RWPE2 (cell line): Measurements from ENCODE around the gene LOXL4.

ENCODE experiments used
- ATAC-seq: fragments of 200-7000 bp; cut with Tn5 transposase; 3 replicates; pipeline ENCODE4 v1.9.1; 2021; ENCODE audit warnings: low read depth
- DNase-seq: peaks from one replicate; pipeline ENCODE4 v3.0.0-alpha.2; 2020; ENCODE audit warnings: low spot score
- H3K27ac ChIP-seq: fragments of 450-650 bp; 2 replicates; pipeline ENCODE4 v1.5.1; 2017; ENCODE audit warnings: mild to moderate bottlenecking; ENCODE audit not compliant: poor library complexity, severe bottlenecking
- H3K27me3 ChIP-seq: fragments of 250-450 bp; sonication (Bioruptor Pico); 2 replicates; pipeline ENCODE4 v1.5.1; 2021; ENCODE audit warnings: mild to moderate bottlenecking, moderate library complexity; ENCODE audit not compliant: insufficient read depth, poor library complexity, severe bottlenecking
- H3K36me3 ChIP-seq: fragments of 250-450 bp; sonication (Bioruptor Pico); 2 replicates; pipeline ENCODE4 v1.5.1; 2020; ENCODE audit warnings: low read depth, mild to moderate bottlenecking, moderate library complexity
- H3K4me1 ChIP-seq: fragments of 250-450 bp; sonication (Bioruptor Pico); 2 replicates; pipeline ENCODE4 v1.5.1; 2021; ENCODE audit warnings: mild to moderate bottlenecking, moderate library complexity; ENCODE audit not compliant: insufficient read depth, poor library complexity, severe bottlenecking
- H3K4me3 ChIP-seq: fragments of 250-450 bp; sonication (Bioruptor Pico); 2 replicates; pipeline ENCODE4 v1.5.1; 2021; ENCODE audit warnings: mild to moderate bottlenecking, moderate library complexity; ENCODE audit not compliant: severe bottlenecking
- H3K9me3 ChIP-seq: fragments of 250-450 bp; sonication (Bioruptor Pico); 2 replicates; pipeline ENCODE4 v1.5.1; 2021; ENCODE audit warnings: mild to moderate bottlenecking, moderate library complexity; ENCODE audit not compliant: severe bottlenecking
- TF ChIP-seq, protein P1 (sequence below): fragments of 450-650 bp; IDR thresholded peaks from one replicate; pipeline ENCODE4 v1.5.1; 2017; ENCODE audit warnings: mild to moderate bottlenecking, moderate library complexity; ENCODE audit not compliant: poor library complexity, severe bottlenecking

Gene LOXL4

DNA sequence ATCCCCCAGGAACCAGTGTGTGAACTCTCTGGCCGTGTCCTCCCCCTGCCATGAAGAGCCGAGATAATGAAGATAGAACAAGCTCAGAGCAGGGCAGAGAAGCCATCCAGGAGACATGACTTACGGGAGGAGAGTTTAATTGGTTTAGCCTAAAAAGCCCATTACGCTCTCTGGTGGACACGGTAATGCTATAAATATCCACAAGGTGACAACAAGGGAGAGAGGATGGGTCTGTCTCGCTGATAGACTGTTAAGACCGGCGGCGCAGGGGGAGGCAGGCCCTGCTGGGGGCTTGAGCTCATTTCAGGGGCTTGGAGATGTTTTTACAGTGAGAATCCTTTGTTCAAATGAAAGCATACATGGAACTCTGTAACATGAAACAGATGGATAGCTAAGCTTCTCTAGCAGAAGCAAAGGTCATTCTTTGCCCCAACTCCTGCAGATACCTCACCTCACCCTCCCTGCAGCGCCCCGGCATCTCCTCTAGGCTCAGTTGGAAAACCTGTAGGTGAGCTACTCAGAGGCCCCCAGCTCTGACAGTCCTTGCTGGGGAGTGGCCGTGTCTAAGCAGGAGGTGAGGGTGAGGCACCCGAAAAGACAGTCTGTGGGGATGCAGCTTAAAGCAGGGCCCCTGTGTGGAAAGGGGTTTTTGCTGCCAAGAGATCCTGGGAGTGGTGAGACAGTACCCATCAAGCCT is 40.8 kb upstream of the LOXL4 start:
- Histone ChIP-seq H3K27me3 (no peaks in the 10 kb centered on the region), H3K4me3 (no peak overlapping the region), H3K36me3 (no peaks in the 10 kb centered on the region), H3K4me1 (no peaks in the 10 kb centered on the region), H3K9me3 (no peaks in the 10 kb centered on the region), H3K27ac (no peak overlapping the region)
- TF ChIP-seq, protein P1, sequence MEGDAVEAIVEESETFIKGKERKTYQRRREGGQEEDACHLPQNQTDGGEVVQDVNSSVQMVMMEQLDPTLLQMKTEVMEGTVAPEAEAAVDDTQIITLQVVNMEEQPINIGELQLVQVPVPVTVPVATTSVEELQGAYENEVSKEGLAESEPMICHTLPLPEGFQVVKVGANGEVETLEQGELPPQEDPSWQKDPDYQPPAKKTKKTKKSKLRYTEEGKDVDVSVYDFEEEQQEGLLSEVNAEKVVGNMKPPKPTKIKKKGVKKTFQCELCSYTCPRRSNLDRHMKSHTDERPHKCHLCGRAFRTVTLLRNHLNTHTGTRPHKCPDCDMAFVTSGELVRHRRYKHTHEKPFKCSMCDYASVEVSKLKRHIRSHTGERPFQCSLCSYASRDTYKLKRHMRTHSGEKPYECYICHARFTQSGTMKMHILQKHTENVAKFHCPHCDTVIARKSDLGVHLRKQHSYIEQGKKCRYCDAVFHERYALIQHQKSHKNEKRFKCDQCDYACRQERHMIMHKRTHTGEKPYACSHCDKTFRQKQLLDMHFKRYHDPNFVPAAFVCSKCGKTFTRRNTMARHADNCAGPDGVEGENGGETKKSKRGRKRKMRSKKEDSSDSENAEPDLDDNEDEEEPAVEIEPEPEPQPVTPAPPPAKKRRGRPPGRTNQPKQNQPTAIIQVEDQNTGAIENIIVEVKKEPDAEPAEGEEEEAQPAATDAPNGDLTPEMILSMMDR, result no peak
- ATAC-seq (peak; percentile 17; the same call in 1 of the 3 replicates), DNase-seq (no peak)

DNA sequence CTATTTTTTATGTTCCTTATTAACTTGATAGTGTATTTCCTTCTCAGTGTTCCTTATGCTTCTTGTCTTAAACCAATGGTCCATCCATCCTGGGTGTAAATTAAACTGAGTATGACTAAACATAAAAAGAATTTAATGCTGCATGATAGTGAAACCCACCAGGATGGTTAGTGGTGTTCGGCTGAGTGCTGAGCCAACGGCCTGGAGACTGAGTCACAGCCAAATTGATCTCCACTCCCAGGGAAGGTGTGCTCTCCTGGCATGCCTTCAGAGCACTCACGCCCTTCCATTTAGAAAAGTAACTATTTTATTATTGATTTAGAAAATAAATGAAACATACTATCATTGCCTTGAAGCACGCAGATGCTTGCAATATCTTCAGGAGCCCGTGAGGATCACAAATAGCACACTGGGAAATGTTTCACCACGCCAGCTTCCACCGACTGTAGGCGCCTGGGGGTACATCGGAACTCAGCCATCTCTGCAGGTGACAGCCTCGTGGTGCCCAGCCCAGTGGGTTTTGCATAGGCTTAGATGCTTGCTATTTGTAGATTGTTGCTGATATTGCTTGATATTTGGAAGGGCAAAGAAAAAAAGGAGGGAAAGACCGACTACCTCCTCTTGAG is 40.0 kb upstream of the LOXL4 start:
- H3K4me3 ChIP-seq, result no peak overlapping the region
- DNase-seq (no peak), ATAC-seq (no peak)
- H3K27ac ChIP-seq, result no peak overlapping the region
- H3K27me3 ChIP-seq, result no peaks in the 10 kb centered on the region
- H3K36me3 ChIP-seq, result no peaks in the 10 kb centered on the region
- TF ChIP-seq, protein P1, result no peak
- no peaks in the 10 kb centered on the region for H3K4me1 ChIP-seq
- H3K9me3 ChIP-seq, result no peaks in the 10 kb centered on the region

DNA sequence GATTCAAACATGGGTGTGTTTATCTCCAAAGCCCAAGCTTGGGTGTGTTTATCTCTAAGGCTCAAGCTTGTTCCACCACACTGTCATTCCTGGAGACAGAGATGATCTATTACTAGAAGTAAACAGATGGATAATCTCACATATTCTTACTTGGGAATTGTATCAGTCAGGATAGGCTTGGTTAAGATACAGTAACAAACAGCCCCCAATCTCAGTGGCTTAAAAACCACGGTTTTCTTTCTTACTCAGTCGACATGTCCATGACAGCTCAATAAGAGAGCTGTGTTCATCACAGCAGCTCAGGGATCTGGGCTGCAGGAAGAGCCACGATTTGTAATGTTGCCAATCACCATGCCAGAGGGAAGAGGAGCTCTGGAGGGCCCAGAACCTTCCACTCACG is 38.5 kb upstream of the LOXL4 start:
- no peaks in the 10 kb centered on the region for H3K36me3 ChIP-seq
- no peak for DNase-seq
- TF ChIP-seq, protein P1, result no peak
- H3K9me3 ChIP-seq, result no peaks in the 10 kb centered on the region
- H3K27ac ChIP-seq, result no peak overlapping the region
- no peaks in the 10 kb centered on the region for H3K4me1 ChIP-seq
- ATAC-seq, result no peak
- peaks cover 3% of the 10 kb centered on the region for H3K27me3 ChIP-seq
- H3K4me3 ChIP-seq, result no peak overlapping the region

DNA sequence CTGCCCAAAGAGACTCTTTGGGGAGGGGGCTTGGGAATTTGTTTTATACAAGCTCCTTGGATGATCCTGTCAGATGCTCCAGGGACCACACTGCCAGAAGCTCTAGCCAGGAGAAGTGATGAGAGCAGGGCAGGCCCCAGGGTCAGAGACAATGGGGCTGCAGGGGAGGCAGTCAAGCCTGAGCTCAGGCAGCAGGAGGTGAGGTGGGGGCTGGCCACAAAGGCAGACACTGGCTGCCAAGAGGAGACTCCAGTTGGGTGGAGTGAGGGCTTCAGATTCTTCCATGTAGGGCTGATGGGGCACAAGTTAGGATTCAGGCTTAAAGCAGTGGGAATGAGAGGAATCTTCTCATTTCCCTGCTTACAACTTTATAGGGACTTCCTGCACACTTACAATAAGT is 35.6 kb upstream of the LOXL4 start:
- TF ChIP-seq, protein P1, result no peak
- H3K9me3 ChIP-seq, result no peaks in the 10 kb centered on the region

More for the DNA sequence above, 35.6 kb upstream of the LOXL4 start:
- H3K27ac ChIP-seq, result no peak overlapping the region
- no peaks in the 10 kb centered on the region for H3K4me1 ChIP-seq
- ATAC-seq (no peak), DNase-seq (no peak)
- H3K36me3 ChIP-seq, result no peaks in the 10 kb centered on the region
- peaks cover 3% of the 10 kb centered on the region for H3K27me3 ChIP-seq
- no peak overlapping the region for H3K4me3 ChIP-seq
